ENCODE measurements around the gene MAP2K3.
"Not testable (repeated sequence)": the region's sequence is repeated elsewhere in the genome, so short reads cannot be mapped to it uniquely, and the experiment has no call there.

Gene MAP2K3

DNA sequence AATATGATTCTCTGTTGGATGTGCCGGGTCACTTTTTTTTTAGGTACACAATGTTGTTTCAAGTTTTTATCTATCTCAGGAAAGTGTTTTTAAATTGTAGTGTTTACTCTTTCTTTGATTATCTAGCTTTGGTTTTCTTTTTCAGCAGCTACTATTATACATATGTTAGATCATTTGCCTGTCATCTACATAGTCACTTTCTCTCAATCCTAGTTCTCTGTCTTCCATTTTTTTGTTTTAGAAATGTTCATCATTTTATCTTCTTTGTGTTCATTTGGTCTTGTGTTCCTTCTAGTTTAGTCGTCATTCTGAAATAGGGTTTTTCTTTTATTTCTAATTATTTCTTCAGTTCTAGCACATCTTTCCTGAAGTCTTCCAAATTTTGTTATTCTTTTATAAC, 44.3 kb downstream of the MAP2K3 start:
- not testable (repeated sequence) for DNase-seq (ENCODE audit: low spot score)

GRCh38 chr17:21330436-21331160, 46.1 kb downstream of the MAP2K3 start:
- DNase-seq (ENCODE audit: low spot score) = no peak

DNA sequence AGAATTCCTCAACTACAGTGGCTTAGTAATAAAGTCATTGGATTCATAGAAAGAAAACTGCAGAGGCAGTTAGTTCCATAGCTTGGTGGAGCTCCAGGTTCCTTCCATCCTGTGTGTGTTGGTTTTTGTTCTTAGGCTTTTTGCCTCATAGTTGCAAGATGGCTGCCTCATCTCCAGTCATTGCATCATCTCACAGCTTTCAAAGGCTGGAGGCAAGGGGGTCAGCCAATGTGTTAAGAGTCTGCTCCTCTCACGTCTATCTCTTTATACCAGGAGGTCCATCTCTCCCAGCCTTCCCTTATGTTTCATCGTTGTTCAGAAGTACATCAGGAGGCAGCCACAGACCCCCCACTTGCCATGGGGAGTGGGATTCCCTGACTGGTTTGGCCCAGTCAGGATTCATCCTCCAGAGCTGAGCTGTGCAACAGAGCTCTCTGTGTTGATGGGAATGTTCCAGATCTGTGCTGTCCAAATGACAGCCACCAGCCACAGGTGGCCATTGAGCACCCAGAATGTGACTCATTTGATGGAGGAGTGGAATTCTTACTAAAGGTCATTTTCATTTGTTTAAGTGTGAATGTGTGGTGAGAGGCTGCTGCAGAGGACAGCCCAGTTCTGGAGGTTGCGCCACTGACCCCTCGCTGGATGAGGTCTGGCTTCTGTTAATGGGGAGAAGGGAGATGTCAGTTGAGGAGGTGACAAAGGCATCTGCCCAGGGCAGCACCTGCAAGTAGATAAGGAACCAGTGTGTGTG, 52.2 kb downstream of the MAP2K3 start:
- DNase-seq (ENCODE audit: low spot score) = not testable (repeated sequence)

- DNase-seq (ENCODE audit: low spot score) = not testable (repeated sequence)
Observed at GRCh38 chr17:21337981-21338625, 53.6 kb downstream of the MAP2K3 start.

GRCh38 chr17:21339011-21339410, 54.5 kb downstream of the MAP2K3 start:
- no peak for DNase-seq (ENCODE audit: low spot score)

DNA sequence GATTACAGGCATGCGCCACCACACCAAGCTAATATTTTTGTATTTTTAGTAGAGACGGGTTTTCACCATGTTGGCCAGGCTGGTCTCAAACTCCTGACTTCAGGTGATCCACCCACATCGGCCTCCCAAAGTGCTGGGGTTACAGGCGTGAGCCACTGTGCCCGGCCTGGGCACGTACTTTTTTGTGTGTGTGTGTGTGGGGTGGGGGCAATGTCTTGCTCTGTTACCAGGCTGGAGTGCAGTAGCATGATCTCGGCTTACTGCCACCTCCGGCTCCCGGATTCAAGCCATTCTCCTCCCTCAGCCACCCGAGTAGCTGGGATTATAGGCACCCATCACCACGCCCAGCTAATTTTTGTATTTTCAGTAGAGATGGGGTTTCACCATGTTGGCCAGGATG, 55.1 kb downstream of the MAP2K3 start:
- not testable (repeated sequence) for DNase-seq (ENCODE audit: low spot score)

DNA sequence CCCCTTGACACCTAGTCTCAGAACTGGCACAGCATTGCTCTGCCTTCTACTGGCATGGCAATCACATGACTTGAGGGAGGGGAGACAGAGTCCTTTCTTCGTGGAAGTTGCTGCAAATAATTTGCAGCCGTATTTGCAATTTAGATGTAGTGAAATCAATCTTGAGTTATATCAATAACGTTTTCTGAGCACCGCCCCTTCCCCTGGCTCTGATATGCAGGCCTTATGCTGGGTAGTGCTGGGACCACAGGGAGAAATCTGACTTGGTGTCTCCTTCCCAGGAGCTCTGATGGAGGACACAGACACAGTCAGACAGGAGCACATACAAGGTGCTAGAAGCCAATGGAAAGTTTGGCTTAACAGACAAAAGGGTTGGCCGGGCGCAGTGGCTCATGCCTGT, 55.9 kb downstream of the MAP2K3 start:
- DNase-seq (ENCODE audit: low spot score) = not testable (repeated sequence)

- not testable (repeated sequence) for DNase-seq (ENCODE audit: low spot score)
Observed at GRCh38 chr17:21341279-21341678, 56.8 kb downstream of the MAP2K3 start.

DNA sequence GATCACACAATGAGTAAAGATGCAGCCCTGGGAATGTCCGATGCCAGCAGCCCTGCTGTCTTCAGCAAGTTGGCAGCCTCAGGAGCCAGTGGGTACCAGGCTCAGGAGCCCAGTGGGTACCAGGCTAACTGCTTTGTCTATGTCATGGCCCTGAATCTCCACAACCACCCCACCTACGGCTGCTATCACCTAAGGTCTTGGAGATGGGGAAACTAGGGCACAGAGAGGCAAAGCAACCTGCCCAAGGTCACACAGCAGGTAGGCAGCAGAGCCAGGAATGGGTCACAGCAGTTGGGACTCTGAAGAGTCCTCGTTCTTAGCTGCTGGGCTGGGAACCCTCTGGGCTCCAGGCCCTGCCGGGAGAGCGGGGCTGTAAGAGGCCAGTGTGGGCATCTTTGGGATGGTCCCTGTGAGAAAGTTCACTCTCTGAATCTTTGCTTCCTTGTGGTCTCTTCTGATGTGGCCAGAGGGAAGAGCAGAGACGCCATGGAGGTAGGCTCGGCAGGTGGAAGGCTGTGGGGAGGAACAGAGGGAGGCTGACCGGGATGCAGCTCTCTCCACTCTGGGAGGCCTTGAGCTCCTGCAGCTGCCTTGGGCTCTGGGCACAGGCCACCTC, 57.5 kb downstream of the MAP2K3 start:
- not testable (repeated sequence) for DNase-seq (ENCODE audit: low spot score)

DNA sequence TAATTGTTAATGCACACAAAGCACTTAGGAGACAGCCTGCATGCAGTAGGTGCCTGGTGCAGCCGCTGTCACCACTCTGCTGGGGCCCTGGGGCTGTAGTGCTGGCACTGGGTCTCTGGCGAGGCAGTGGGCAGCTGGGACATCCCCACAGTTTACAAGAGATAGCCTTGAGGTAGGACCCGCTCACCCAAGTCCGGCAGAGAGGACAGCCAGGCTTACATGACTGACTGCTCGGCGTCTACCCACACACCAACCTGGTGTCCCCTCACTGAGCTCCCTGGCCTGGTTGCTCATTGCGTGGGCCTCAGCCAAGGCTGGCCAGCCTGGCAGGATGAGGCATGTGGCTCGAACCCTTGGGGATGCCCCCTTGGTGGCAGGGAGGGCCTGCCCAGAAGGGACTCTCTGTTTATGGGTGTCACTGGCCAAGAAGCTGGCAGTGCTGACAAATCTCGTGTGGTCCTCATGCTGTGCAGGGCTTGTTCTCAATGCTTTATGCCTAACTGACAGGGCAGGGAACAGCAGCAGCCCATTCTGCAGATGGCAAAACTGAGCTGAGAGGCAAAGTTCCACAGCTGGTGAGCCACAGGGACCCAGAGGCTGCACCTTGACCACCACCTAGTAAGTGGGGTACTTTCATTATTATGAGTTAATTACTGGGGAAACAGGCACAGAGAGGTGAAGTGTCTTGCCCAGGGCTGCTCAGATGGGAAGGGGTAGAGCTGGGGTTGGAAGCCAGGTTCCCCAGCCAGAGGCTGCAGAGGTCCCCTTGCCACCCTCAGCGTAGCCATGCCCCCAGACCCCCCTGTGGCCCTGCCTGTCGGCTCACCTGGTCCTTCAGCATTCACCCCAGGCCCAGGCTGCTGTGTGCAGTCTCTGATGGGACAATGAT, 58.8 kb downstream of the MAP2K3 start:
- not testable (repeated sequence) for DNase-seq (ENCODE audit: low spot score)

DNA sequence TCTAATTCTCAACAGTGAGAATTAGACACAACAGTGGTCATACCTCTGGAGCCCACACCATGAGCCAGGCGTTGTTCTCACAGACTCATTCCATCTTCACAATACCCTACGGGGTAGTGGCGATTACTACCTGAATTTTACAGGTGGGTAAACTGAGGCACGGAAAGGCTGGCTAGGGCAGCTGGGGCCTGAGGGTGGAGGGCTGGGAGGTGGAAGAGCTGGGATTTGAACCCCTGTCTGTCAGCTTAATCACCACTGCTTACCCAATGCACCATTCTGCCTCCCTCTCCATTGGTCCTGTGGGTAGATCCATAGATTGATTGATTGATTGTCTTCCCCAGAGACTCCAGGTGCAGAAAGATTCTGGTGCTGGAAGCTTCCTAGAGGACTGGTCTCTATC, 60.3 kb downstream of the MAP2K3 start:
- DNase-seq (ENCODE audit: low spot score) = not testable (repeated sequence)

DNA sequence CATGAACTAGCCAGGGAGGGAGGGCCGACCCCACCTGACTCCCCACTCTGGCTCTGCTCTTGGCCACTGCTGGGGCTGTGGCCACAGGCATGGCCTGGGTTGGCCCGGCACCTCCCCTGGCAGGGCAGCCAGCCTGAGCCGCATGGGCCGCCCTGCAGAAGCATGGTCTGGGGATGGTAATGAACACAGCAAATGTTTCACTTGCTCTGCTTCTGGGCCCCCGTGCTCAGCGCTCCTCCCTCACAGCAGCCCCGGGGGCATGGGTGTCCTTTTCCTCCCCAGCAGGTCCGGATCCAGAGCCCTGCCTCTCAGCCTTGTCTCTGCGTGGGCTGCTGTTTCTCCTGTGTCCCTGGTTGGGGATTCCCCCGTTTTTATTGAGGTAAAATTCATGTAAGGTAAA, 60.7 kb downstream of the MAP2K3 start:
- no peak for DNase-seq (ENCODE audit: low spot score)

DNA sequence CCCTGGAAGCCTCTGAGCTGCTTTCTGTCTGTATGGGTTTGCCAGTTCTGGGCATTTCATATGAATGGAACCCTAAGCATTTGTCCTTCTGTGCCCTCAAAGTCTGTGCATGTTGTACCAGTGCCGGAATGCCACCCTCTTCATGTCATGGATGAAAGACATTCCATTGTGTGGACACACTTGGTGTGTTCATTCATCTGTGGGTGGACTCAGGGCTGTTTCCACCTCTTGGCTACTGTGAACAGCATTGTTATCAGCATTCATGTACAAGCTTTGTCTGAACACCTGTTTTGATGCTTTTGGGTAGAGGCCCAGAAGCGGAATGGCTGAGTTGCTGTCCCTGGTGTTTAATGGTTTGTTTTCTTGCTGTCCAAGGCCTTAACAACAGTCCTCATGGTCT, 61.6 kb downstream of the MAP2K3 start:
- not testable (repeated sequence) for DNase-seq (ENCODE audit: low spot score)

DNA sequence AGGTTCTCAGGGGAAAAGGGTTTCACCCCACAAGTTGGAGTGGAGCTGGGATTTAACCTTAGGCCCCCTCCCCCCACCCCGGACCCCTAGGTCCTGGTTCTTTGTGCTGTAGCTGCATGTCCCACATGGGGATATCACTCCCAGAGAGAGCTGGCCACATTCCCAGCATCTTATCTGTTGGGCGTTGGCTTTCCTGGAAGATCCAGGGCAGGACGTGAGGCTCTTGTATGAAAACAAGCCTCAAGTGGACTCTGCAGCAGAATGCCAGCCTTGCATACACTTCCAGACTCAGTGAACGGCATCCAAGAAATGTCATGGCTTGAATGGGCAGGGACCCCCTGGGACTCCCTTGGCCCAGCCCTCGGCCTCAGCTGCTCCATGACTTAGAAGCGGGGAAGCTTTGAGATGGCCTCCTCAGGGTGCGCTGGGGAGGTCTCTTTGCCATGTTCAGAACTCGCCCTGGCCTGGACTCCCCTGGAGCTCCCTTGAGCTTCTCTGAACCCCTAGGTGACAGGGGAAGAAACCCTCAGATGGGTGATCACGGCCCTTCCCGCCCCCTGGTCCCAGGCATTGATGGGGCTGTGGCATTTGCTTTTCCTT, 62.2 kb downstream of the MAP2K3 start:
- not testable (repeated sequence) for DNase-seq (ENCODE audit: low spot score)

DNA sequence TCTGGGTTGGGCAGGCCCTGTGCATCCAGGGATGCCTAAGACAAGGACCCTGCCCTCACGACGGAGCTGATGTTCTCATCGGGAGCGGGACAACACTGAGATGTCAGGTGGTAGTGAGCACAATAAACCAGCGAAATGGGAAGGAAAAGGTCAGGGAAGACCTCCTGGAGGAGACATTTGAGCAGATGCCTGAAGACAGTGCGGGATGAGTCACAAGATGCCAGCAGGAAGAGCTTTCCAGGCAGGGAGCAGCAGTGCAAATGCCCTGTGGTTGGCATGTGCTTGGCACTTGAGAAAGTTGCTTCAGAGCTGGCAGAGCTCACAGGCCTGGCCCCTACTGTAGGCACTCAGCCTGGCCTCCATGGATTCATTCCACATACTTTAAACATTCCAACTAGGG, 63.1 kb downstream of the MAP2K3 start:
- DNase-seq (ENCODE audit: low spot score) = not testable (repeated sequence)

GRCh38 chr17:21348081-21348925, 63.8 kb downstream of the MAP2K3 start:
- not testable (repeated sequence) for DNase-seq (ENCODE audit: low spot score)

DNA sequence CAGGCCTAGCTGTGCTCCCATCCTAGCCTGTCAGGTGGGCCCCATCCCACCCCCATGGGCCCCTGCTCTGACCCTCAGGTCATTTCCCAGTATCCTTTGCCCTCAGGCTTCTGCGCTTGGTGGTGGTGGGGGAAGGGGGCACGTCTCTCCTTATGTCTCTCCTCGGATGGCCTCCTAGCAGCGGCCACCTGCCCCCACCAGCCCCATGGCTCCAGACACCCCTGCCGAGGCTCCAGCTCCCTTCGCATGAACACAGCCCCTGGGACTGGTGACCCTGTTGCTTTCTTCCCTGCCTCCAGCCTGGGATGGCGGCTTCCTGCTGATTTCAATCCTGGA, 64.4 kb downstream of the MAP2K3 start:
- DNase-seq (ENCODE audit: low spot score) = not testable (repeated sequence)

GRCh38 chr17:21349358-21350050, 65.0 kb downstream of the MAP2K3 start:
- DNase-seq (ENCODE audit: low spot score) = not testable (repeated sequence)

DNA sequence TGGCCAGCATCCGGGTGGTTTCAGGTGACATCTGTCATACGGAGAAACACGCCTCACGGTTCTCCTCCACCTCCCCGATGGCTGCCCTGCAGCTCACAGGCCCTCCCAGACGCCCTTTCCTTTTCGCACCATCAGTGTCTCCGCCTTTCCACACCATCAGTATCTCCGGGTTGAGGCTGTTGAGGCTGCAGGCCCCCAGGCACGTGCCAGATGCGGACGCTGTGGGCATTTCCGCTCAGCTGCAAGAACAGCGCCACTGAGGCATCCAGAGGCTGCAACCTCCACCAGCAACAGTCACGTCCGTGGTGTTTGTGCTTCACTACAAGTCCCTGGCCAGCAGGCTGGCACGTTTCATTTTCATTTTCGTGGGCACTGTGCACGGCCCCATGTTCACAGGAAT, 66.0 kb downstream of the MAP2K3 start:
- DNase-seq (ENCODE audit: low spot score) = not testable (repeated sequence)

Measured in cerebellar cortex (tissue), 1 donor.